ENCODE data around the gene LCN10. TPM values are rescaled to one million over a fixed set of nuclear protein-coding genes. Genes with fewer than 3 reads are reported as not detected.
A peak's percentile ranks its signal among the peaks of the same experiment; 100 is the strongest.

LCN10 gene
- total RNA-seq, 1 experiment from 2014 or later: not detected

- no peak for DNase-seq (ENCODE audit: low spot score)
Measured at GRCh38 chr9:136700959-136701667, 41.6 kb downstream of the LCN10 start.

GRCh38 chr9:136700304-136700703, 42.4 kb downstream of the LCN10 start:
- DNase-seq (ENCODE audit: low spot score): no peak

- DNase-seq (ENCODE audit: low spot score): no peak
Measured at GRCh38 chr9:136698635-136699246, 44.0 kb downstream of the LCN10 start.

GRCh38 chr9:136697821-136698526, 44.8 kb downstream of the LCN10 start:
- no peak for DNase-seq (ENCODE audit: low spot score)

- no peak for DNase-seq (ENCODE audit: low spot score)
Measured at GRCh38 chr9:136697146-136697820, 45.5 kb downstream of the LCN10 start.

- DNase-seq (ENCODE audit: low spot score): no peak
Measured at GRCh38 chr9:136696502-136696901, 46.2 kb downstream of the LCN10 start.

- DNase-seq (ENCODE audit: low spot score): no peak
Measured at GRCh38 chr9:136695955-136696354, 46.8 kb downstream of the LCN10 start.

GRCh38 chr9:136695435-136695895, 47.3 kb downstream of the LCN10 start:
- no peak for DNase-seq (ENCODE audit: low spot score)

- no peak for DNase-seq (ENCODE audit: low spot score)
Measured at GRCh38 chr9:136694872-136695247, 47.9 kb downstream of the LCN10 start.

GRCh38 chr9:136694163-136694871, 48.4 kb downstream of the LCN10 start:
- DNase-seq (ENCODE audit: low spot score): no peak

GRCh38 chr9:136693490-136694162, 49.1 kb downstream of the LCN10 start:
- peak; percentile 48 for DNase-seq (ENCODE audit: low spot score)

- no peak for DNase-seq (ENCODE audit: low spot score)
Measured at GRCh38 chr9:136693135-136693489, 49.6 kb downstream of the LCN10 start.

GRCh38 chr9:136692185-136693134, 50.3 kb downstream of the LCN10 start:
- DNase-seq (ENCODE audit: low spot score): no peak

GRCh38 chr9:136691316-136692184, 51.2 kb downstream of the LCN10 start:
- DNase-seq (ENCODE audit: low spot score): no peak

- DNase-seq (ENCODE audit: low spot score): no peak
Measured at GRCh38 chr9:136690806-136691261, 51.9 kb downstream of the LCN10 start.

- no peak for DNase-seq (ENCODE audit: low spot score)
Measured at GRCh38 chr9:136690104-136690805, 52.5 kb downstream of the LCN10 start.

- DNase-seq (ENCODE audit: low spot score): no peak
Measured at GRCh38 chr9:136689108-136689460, 53.7 kb downstream of the LCN10 start.

All from H4 (cell line).